Erythroblast (primary cell): ENCODE measurements around the gene PSMD1.

Source experiments
- GATA1 ChIP-seq: IDR thresholded peaks from 2 replicates; pipeline ENCODE4 v1.6.1; 2011; ENCODE audit warnings: low read depth, mild to moderate bottlenecking, control low read depth, low read length, moderate library complexity
- POLR2A ChIP-seq: IDR thresholded peaks from 2 replicates; pipeline ENCODE4 v1.6.1; 2011; ENCODE audit warnings: mild to moderate bottlenecking, low read length

DNA sequence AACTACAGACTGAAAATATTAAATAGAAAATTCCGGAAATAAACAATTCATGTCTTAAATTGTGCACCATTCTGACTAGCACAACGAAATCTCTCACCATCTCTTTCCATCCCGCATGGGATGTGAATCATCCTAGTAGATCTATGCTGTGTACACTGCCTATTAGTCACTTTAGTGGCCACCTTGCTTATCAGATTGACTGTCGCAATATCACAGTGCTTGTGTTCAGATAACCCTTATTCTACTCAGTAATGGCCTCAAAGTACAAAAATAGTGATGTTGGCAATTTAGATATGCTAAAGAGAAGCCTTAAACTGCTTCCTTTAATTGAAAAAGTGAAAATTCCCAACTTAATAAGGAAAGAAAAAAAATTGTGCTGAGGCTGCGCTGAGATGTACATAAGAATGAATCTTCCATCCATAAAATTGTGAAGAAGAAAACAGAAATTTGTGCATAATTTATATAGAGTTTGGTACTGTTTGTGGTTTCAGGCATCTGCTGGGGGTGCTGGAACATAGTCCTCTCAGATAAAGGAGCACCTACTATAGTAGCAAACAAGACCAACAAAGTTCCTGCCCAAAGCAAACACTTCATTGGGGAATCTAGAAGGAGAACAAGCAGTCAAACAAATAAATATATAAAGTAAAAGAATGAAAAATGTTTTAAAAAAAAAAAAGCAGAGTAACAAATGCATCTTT is 12.0 kb downstream of the PSMD1 start:
- TF ChIP-seq POLR2A (no peak), GATA1 (no peak)
